Body of pancreas (tissue), 4 donors: ENCODE data around the gene STARD8. TPM values are rescaled to one million over a fixed set of nuclear protein-coding genes. Genes with fewer than 3 reads are reported as not detected.

Source experiments
- ATAC-seq: fragments of 150-250 bp; one replicate; pipeline ENCODE4 v1.9.1; 2016
- DNase-seq, 4 donors: peaks; one replicate each; pipeline ENCODE4 v3.0.0-alpha.2; 2019
- H3K27ac ChIP-seq, 4 donors: fragments of 200-600 bp; sonication (generic); 1 replicate in 3 of 4; 2 replicates in 1 of 4; pipeline versions ENCODE4 v1.5.1 to v1.6.1; 2016 to 2019; ENCODE audit warnings: mild to moderate bottlenecking in 1 of 4, mixed read lengths in 1 of 4, moderate library complexity in 1 of 4
- H3K27me3 ChIP-seq, 2 donors: fragments of 200-600 bp; sonication (generic); one replicate each; pipeline ENCODE4 v1.6.0; 2016; ENCODE audit warnings: mild to moderate bottlenecking in 1 of 2
- H3K36me3 ChIP-seq, 2 donors: fragments of 200-600 bp; sonication (generic); replicated peaks in 1 of 2; 2 replicates each; pipeline ENCODE4 v1.5.1; 2016; ENCODE audit warnings: low read depth in 2 of 2; ENCODE audit not compliant: insufficient read depth in 1 of 2
- H3K4me1 ChIP-seq: fragments of 200-600 bp; sonication (generic); one replicate; pipeline ENCODE4 v1.6.0; 2016
- H3K4me3 ChIP-seq, 2 donors: fragments of 200-600 bp; sonication (generic); 1 replicate in 1 of 2; 2 replicates in 1 of 2; pipeline ENCODE4 v1.5.1; 2016 to 2019
- H3K9me3 ChIP-seq, 3 donors: fragments of 200-600 bp; sonication (generic); 1 replicate in 2 of 3; 2 replicates in 1 of 3; pipeline ENCODE4 v1.5.1; 2016
- CTCF ChIP-seq, 7 experiments: fragments of 450-650 bp in 4 of 7; fragments of 200-600 bp in 3 of 7; sonication (generic) in 3 of 7; IDR thresholded peaks; one replicate each; pipeline ENCODE4 v1.5.1; 2016 to 2019; ENCODE audit warnings: antibody characterized with exemption in 7 of 7
- POLR2A ChIP-seq, 3 donors: fragments of 450-650 bp; IDR thresholded peaks; one replicate each; pipeline ENCODE4 v1.6.1; 2016; ENCODE audit warnings: antibody characterized with exemption in 3 of 3, mild to moderate bottlenecking in 2 of 3
- WGBS, 2 donors: methylation state at CpG; one replicate each; pipeline ENCODE4 v1.1.5; 2017; 5-methylcytosine and 5-hydroxymethylcytosine counted together
- intact Hi-C: fragments of 100-400 bp; cut with DNase I; formaldehyde crosslinking; loops from one replicate; pipeline ENCODE4 v1.15.1; 2023
- total RNA-seq, 2 donors: library from RNA; depleted of rRNA; stranded (reverse); fragments of >200 nt; gene quantifications; one replicate each; pipeline ENCODE4 v1.1.0, GENCODE V29; 2016

Gene STARD8
- total RNA-seq, 2 donors from 2014 or later, result 6.0 to 9.6 TPM

- 1% methylated on average over 11 to 27 of the region's 81 CpGs for WGBS, 2 donors
- Histone ChIP-seq H3K36me3 (no peaks in the 10 kb centered on the region), H3K27ac (peak overlapping the region; percentile 5 to 78 (median 68)), H3K27me3 (no peaks in the 10 kb centered on the region), H3K4me1 (peaks cover 31% of the 10 kb centered on the region), H3K9me3 (no peaks in the 10 kb centered on the region), H3K4me3 (peak overlapping the region; percentile 26 to 41)
- ATAC-seq, result peak; percentile 84
- TF ChIP-seq POLR2A (IDR thresholded peaks at IDR 0.05) (peak; percentile 49 to 78 (median 73)), CTCF (IDR thresholded peaks at IDR 0.05) (no peak)
- intact Hi-C loops, result no loop called here
- peak; percentile 72 to 87 (median 81) for DNase-seq
These were observed 46.3 kb downstream of the STARD8 start for GRCh38 chrX:68693481-68694434.

GRCh38 chrX:68694435-68695205, 47.2 kb downstream of the STARD8 start:
- intact Hi-C loops, result no loop called here
- Histone ChIP-seq H3K4me1 (peaks cover 40% of the 10 kb centered on the region), H3K27me3 (no peaks in the 10 kb centered on the region), H3K27ac (peak overlapping the region; percentile 39 to 78 (median 68)), H3K9me3 (no peaks in the 10 kb centered on the region), H3K36me3 (no peaks in the 10 kb centered on the region), H3K4me3 (peak overlapping the region in 1 of 2 donors; percentile 41)
- TF ChIP-seq CTCF (IDR thresholded peaks at IDR 0.05), result no peak
- TF ChIP-seq POLR2A (IDR thresholded peaks at IDR 0.05), result peak in 2 of 3 donors; percentile 29 to 32
- WGBS, 2 donors, result 27 to 43% methylated on average over 9 to 14 of the region's 17 CpGs
- ATAC-seq, result peak; percentile 25
- DNase-seq, result peak in 2 of 4 donors; percentile 14 to 27

- DNase-seq, result no peak
- Histone ChIP-seq H3K36me3 (no peaks in the 10 kb centered on the region), H3K27me3 (no peaks in the 10 kb centered on the region), H3K4me1 (peaks cover 47% of the 10 kb centered on the region), H3K27ac (peak overlapping the region; percentile 39 to 78 (median 63)), H3K4me3 (no peak overlapping the region), H3K9me3 (no peaks in the 10 kb centered on the region)
- intact Hi-C loops, result no loop called here
- TF ChIP-seq CTCF (IDR thresholded peaks at IDR 0.05), result no peak
- WGBS, 2 donors, result 23 to 29% methylated on average over 4 to 5 of the region's 5 CpGs
- ATAC-seq, result no peak
These were observed 47.9 kb downstream of the STARD8 start for GRCh38 chrX:68695206-68695845.

GRCh38 chrX:68696267-68696990, 49.0 kb downstream of the STARD8 start:
- Histone ChIP-seq H3K27me3 (no peaks in the 10 kb centered on the region), H3K9me3 (no peaks in the 10 kb centered on the region), H3K36me3 (no peaks in the 10 kb centered on the region), H3K4me3 (no peak overlapping the region), H3K4me1 (peaks cover 58% of the 10 kb centered on the region), H3K27ac (peak overlapping the region in 2 of 4 donors; percentile 55 to 78)
- ATAC-seq (no peak), DNase-seq (no peak)
- TF ChIP-seq POLR2A (IDR thresholded peaks at IDR 0.05) (no peak), CTCF (IDR thresholded peaks at IDR 0.05) (no peak)
- intact Hi-C loops, result no loop called here
- WGBS, 2 donors, result 58 to 76% methylated on average over 3 to 6 of the region's 6 CpGs
